Left lung (tissue), 10 donors: ENCODE results near the gene GGACT. TPM values are rescaled to one million over a fixed set of nuclear protein-coding genes. Genes with fewer than 3 reads are reported as not detected.
A peak's percentile ranks its signal among the peaks of the same experiment; 100 is the strongest.

Experiments used
- ATAC-seq: fragments of 200-7000 bp; cut with Tn5 transposase; one replicate; pipeline ENCODE4 v1.9.1; 2020; ENCODE audit warnings: moderate library complexity
- DNase-seq, 4 donors: peaks; one replicate each; pipeline ENCODE4 v3.0.0-alpha.2; 2013 to 2020
- H3K27ac ChIP-seq, 2 donors: fragments of 200-600 bp; sonication (generic) in 1 of 2; one replicate each; pipeline versions ENCODE4 v1.5.0 to v1.8.0; 2020 to 2021
- H3K27me3 ChIP-seq, 2 donors: fragments of 200-600 bp; sonication (generic) in 1 of 2; one replicate each; pipeline versions ENCODE4 v1.5.0 to v1.8.0; 2020 to 2021
- H3K36me3 ChIP-seq, 2 donors: fragments of 200-600 bp; sonication (generic) in 1 of 2; one replicate each; pipeline versions ENCODE4 v1.5.0 to v1.8.0; 2020 to 2021
- H3K4me1 ChIP-seq, 2 donors: fragments of 200-600 bp; one replicate each; pipeline ENCODE4 v1.8.0; 2021
- H3K4me3 ChIP-seq, 2 donors: fragments of 200-600 bp; sonication (generic) in 1 of 2; one replicate each; pipeline versions ENCODE4 v1.5.0 to v1.8.0; 2020 to 2021; ENCODE audit warnings: mild to moderate bottlenecking in 1 of 2
- H3K9me3 ChIP-seq, 2 donors: fragments of 200-600 bp; sonication (generic) in 1 of 2; one replicate each; pipeline versions ENCODE4 v1.5.0 to v1.8.0; 2020 to 2021
- intact Hi-C, 2 donors: fragments of 100-400 bp; cut with DNase I; formaldehyde crosslinking; loops; one replicate each; pipeline versions ENCODE4 v1.11.2 to v1.14.2; 2022
- polyA plus RNA-seq, 6 donors: library from polyadenylated mRNA; unstranded; fragments of 120-200 nt; gene quantifications; one replicate each; pipeline ENCODE4 v1.2.1, GENCODE V29; 2013; ENCODE audit not compliant: insufficient read length in 6 of 6
- total RNA-seq, 2 donors: library from RNA; stranded (reverse); fragmentation: NEBNext Ultra II Directional; extraction: Animal tissue kit (Norgen Biotek cat#: 25700); gene quantifications; one replicate each; pipeline ENCODE4 v1.2.1, GENCODE V29; 2021
- TF ChIP-seq, protein P1 (sequence below), 2 donors: fragments of 200-600 bp; sonication (generic) in 1 of 2; IDR thresholded peaks; one replicate each; pipeline versions ENCODE4 v1.5.0 to v1.8.0; 2021; ENCODE audit warnings: antibody characterized with exemption in 2 of 2
- donor health status: DM: no; HTN: yes; CAD: no.
- donor health status: DM: no; HTN: no; CAD: no.

Gene GGACT
- total and polyA plus RNA-seq, 8 donors: 3.4 to 6.3 (median 4.5) TPM

DNA sequence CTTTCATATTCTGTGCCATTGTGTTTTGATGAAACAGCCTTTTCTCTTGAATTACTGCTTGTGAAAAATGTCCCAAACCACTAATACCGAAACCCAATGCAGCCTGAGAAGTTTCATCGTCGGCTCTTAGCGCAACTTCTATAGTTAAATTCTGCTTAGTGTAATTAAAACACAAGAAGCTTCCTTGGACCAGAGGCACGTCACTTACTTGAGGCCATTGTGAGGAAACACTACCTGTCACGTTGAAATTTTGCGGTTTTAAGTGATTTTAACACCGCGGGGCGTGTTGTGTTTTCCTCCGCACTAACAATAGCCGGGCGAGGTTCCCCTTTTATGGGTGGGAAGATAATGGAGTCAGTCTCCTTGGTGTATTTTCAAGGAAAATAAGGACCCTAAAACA lies 70.9 kb downstream of the GGACT start:
- intact Hi-C loops: loop anchor here in 1 of 2 donors (10.0 kb wide), 2 partner anchors 603 to 863 kb away; no protein-coding TSS in a partner anchor
- H3K4me1 ChIP-seq: peaks cover 0 to 18% of the 10 kb centered on the region in 2 donors
- H3K27me3 ChIP-seq: no peaks in the 10 kb centered on the region
- H3K4me3 ChIP-seq: no peak overlapping the region
- no peak for ATAC-seq
- no peaks in the 10 kb centered on the region for H3K9me3 ChIP-seq
- no peak overlapping the region for H3K27ac ChIP-seq
- H3K36me3 ChIP-seq: no peaks in the 10 kb centered on the region
- TF ChIP-seq, protein P1, sequence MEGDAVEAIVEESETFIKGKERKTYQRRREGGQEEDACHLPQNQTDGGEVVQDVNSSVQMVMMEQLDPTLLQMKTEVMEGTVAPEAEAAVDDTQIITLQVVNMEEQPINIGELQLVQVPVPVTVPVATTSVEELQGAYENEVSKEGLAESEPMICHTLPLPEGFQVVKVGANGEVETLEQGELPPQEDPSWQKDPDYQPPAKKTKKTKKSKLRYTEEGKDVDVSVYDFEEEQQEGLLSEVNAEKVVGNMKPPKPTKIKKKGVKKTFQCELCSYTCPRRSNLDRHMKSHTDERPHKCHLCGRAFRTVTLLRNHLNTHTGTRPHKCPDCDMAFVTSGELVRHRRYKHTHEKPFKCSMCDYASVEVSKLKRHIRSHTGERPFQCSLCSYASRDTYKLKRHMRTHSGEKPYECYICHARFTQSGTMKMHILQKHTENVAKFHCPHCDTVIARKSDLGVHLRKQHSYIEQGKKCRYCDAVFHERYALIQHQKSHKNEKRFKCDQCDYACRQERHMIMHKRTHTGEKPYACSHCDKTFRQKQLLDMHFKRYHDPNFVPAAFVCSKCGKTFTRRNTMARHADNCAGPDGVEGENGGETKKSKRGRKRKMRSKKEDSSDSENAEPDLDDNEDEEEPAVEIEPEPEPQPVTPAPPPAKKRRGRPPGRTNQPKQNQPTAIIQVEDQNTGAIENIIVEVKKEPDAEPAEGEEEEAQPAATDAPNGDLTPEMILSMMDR (IDR thresholded peaks at IDR 0.05): no peak
- no peak for DNase-seq

DNA sequence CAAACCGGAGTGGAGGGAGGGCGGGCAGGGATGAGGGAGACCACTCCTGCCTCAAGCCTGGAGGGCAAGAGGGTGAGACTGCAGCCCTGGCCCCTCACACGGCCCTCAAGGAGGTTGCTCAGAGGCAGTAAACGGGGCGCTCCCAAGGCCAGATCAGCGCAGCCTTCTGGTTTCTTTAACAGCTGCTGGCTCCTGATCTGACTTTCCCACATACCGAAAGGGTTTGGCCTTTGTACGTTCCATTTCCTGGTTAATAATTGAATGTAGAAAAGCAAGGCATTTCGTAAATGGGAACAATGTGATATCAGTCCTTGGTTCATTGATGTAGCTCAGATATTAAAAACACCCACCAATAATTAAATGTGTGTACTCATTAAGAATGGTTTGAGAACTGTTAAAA lies 71.5 kb downstream of the GGACT start:
- no peak overlapping the region for H3K27ac ChIP-seq
- no peak for DNase-seq
- no peaks in the 10 kb centered on the region for H3K9me3 ChIP-seq
- H3K27me3 ChIP-seq: no peaks in the 10 kb centered on the region
- H3K36me3 ChIP-seq: no peaks in the 10 kb centered on the region
- ATAC-seq: no peak
- peaks cover 0 to 18% of the 10 kb centered on the region in 2 donors for H3K4me1 ChIP-seq
- intact Hi-C loops: loop anchor here in 1 of 2 donors (10.0 kb wide), 2 partner anchors 602 to 862 kb away; no protein-coding TSS in a partner anchor
- H3K4me3 ChIP-seq: no peak overlapping the region
- TF ChIP-seq, protein P1 (IDR thresholded peaks at IDR 0.05): no peak

DNA sequence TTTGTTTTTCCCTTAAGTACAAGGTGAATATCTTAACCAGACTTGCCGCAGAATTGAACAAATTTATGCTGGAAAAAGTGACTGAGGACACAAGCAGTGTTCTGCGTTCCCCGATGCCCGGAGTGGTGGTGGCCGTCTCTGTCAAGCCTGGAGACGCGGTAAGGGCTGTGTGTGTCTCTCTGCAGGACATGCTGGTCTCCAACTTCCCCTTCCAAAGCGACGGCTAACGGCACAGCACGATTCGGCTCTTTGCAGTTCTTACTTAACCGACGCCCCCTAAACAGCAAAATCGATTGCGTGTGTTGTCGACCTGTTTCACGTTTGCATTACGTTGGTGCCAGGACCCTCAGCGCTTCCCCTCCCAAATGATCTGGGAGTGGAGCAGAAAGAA lies 73.2 kb downstream of the GGACT start:
- H3K4me3 ChIP-seq: no peak overlapping the region
- H3K27ac ChIP-seq: no peak overlapping the region
- intact Hi-C loops: loop anchor here in 1 of 2 donors (10.0 kb wide), 2 partner anchors 601 to 861 kb away; no protein-coding TSS in a partner anchor
- H3K4me1 ChIP-seq: peaks cover 0 to 18% of the 10 kb centered on the region in 2 donors
- no peak for DNase-seq
- no peak for ATAC-seq
- TF ChIP-seq, protein P1 (IDR thresholded peaks at IDR 0.05): no peak
- no peaks in the 10 kb centered on the region for H3K36me3 ChIP-seq
- no peaks in the 10 kb centered on the region for H3K27me3 ChIP-seq
- H3K9me3 ChIP-seq: no peaks in the 10 kb centered on the region

DNA sequence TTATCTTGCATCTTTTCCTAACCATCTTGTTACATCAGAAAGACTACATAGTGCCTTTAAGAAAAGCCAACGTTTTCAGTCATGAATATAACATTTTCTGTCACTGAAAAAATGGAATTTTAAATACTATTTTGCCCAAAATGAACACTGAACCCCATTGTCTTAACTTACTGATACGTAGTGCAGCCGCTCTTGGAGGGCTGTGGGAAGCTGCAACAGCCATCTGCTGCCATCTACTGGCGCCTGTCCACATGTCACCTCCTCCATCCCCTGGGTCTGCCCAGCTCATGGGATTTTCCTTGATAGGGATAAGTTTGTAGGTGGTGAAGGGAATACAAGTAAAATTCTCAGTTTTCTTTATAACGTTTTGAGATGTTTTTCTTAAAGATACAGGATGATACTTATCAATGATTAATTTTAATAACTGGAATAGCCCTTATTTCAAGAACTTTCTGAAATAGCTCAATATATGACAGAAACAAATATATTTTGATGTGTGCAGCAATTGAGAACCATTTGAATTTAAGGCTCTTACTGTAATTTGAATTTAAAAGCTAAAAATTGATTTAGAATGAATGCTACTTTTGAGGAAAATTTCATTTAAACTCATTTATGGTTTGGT lies 73.7 kb downstream of the GGACT start:
- no peak overlapping the region for H3K27ac ChIP-seq
- H3K9me3 ChIP-seq: no peaks in the 10 kb centered on the region
- H3K4me3 ChIP-seq: no peak overlapping the region
- H3K27me3 ChIP-seq: no peaks in the 10 kb centered on the region
- no peaks in the 10 kb centered on the region for H3K36me3 ChIP-seq
- DNase-seq (peak; percentile 80 to 88 (median 84)), ATAC-seq (peak; percentile 98)
- TF ChIP-seq, protein P1 (IDR thresholded peaks at IDR 0.05): peak; percentile 89 to 91
- intact Hi-C loops: loop anchor here in 1 of 2 donors (10.0 kb wide), 2 partner anchors 600 to 860 kb away; no protein-coding TSS in a partner anchor
- H3K4me1 ChIP-seq: peaks cover 0 to 18% of the 10 kb centered on the region in 2 donors

DNA sequence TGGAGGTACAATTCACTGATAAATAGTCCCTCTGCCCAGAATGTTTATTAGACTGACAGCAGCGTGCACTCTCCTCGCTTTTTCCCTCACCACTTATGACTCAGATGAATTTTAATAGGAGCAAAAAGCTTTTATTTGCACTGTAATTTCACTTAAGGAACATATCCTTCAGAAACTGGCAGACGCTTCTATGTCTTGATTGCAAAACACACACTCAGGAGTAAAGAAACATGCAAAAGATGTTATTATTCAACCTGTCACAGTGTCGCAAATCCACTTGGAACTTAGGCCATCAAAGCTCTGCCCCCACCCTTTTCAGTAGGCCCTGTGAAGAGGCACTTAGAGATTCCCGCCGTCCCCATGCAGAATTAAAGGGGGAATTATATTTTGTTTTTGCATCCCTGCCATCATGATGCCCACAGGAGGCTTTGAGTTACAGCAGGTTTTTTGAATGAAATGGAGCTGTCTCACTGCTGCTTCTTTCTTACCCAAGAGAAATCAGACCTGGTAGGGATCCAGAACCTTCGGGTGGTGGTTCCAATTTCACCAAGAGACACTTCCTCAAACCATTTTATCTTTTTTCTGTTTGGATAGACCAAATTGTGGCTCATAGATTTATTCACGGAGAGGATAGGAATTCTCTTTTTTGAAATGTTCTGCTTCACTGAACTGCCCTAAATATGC lies 74.5 kb downstream of the GGACT start:
- Histone ChIP-seq H3K9me3 (no peaks in the 10 kb centered on the region), H3K4me1 (peaks cover 0 to 18% of the 10 kb centered on the region in 2 donors), H3K36me3 (no peaks in the 10 kb centered on the region), H3K27me3 (no peaks in the 10 kb centered on the region), H3K27ac (no peak overlapping the region), H3K4me3 (no peak overlapping the region)
- ATAC-seq (peak; percentile 80), DNase-seq (no peak)
- TF ChIP-seq, protein P1 (IDR thresholded peaks at IDR 0.05): no peak
- intact Hi-C loops: loop anchor here in 1 of 2 donors (10.0 kb wide), 2 partner anchors 599 to 859 kb away; no protein-coding TSS in a partner anchor
